BJ (cell line): ENCODE results near the gene RIMBP2. TPM values are rescaled to one million over a fixed set of nuclear protein-coding genes. Genes with fewer than 3 reads are reported as not detected.

Source experiments
- CTCF ChIA-PET: fragments of 350-600 bp; formaldehyde crosslinking; extraction: SDS; loops from one replicate; lab custom pipeline; 2021; ENCODE audit warnings: antibody characterized with exemption, inconsistent platforms; lab: Yijun Ruan, JAX
- POLR2A ChIA-PET: fragments of 300-600 bp; sonication (Branson Sonifier 250); formaldehyde crosslinking; extraction: SDS; loops from one replicate; lab custom pipeline; 2021; ENCODE audit warnings: antibody characterized with exemption; lab: Charles Lee
- DNase-seq: peaks from one replicate; pipeline ENCODE4 v3.0.0-alpha.2; 2011; ENCODE audit warnings: low read depth
- H3K27me3 ChIP-seq: 2 replicates; pipeline ENCODE4 v1.6.0; 2011; ENCODE audit warnings: low read length; ENCODE audit not compliant: control insufficient read depth, insufficient read depth
- H3K36me3 ChIP-seq: 2 replicates; pipeline ENCODE4 v1.5.1; 2011; ENCODE audit warnings: low read length; ENCODE audit not compliant: control insufficient read depth, insufficient read depth
- H3K4me3 ChIP-seq: 2 replicates; pipeline ENCODE4 v1.5.1; 2011; ENCODE audit warnings: low read depth, mild to moderate bottlenecking, control low read depth, low read length
- polyA plus RNA-seq: library from polyadenylated mRNA; depleted of rRNA; stranded (reverse); fragments of >200 nt; gene quantifications from 2 replicates; pipeline ENCODE4 v1.2.3, GENCODE V29; 2011
- TF ChIP-seq, protein P1 (sequence below): IDR thresholded peaks from 2 replicates; pipeline ENCODE4 v1.5.1; 2011; ENCODE audit warnings: low read depth, mild to moderate bottlenecking, control low read depth, inconsistent platforms, low read length, moderate library complexity; ENCODE audit not compliant: insufficient read depth

The RIMBP2 gene
- polyA plus RNA-seq, 1 experiment: 0.05 TPM

DNA sequence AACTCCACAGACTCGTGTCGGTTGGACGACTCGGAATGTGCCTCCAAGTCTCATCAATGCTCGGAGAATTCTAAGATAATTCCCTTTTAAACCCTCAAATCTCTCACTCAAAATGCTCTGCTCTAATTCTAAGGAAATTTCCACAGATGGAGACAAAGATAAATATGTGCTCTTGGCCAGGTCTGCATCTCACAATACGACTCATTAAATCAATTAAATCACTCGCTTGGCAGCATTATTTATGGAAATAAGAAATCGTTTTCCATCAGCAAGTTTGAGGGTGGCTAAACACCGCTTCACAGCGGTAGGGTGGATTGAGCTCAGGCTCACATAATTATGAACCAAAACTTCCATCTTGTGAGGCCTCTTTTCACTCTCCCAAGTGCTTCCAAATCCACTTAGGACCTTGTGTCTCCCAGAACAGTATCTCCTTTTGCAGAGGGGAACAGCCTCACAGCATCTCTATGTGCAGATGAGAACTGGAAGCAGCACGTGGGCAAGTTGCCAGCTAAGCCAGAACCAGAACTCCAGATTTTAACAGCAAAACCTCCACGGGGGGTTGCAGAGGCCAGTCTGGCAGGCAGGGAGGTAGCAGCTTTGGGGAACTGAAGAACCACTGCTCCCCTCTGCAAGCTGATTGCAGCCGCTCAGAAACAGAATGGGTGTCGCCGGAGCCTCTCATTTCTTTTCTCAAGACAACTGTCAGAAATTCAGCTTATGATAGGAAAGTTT lies 43.8 kb downstream of the RIMBP2 start:
- no peaks in the 10 kb centered on the region for H3K36me3 ChIP-seq
- TF ChIP-seq, protein P1, sequence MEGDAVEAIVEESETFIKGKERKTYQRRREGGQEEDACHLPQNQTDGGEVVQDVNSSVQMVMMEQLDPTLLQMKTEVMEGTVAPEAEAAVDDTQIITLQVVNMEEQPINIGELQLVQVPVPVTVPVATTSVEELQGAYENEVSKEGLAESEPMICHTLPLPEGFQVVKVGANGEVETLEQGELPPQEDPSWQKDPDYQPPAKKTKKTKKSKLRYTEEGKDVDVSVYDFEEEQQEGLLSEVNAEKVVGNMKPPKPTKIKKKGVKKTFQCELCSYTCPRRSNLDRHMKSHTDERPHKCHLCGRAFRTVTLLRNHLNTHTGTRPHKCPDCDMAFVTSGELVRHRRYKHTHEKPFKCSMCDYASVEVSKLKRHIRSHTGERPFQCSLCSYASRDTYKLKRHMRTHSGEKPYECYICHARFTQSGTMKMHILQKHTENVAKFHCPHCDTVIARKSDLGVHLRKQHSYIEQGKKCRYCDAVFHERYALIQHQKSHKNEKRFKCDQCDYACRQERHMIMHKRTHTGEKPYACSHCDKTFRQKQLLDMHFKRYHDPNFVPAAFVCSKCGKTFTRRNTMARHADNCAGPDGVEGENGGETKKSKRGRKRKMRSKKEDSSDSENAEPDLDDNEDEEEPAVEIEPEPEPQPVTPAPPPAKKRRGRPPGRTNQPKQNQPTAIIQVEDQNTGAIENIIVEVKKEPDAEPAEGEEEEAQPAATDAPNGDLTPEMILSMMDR: no peak
- no peak overlapping the region for H3K4me3 ChIP-seq
- CTCF ChIA-PET: no interaction called here
- POLR2A ChIA-PET: no interaction called here
- DNase-seq: no peak
- no peaks in the 10 kb centered on the region for H3K27me3 ChIP-seq

DNA sequence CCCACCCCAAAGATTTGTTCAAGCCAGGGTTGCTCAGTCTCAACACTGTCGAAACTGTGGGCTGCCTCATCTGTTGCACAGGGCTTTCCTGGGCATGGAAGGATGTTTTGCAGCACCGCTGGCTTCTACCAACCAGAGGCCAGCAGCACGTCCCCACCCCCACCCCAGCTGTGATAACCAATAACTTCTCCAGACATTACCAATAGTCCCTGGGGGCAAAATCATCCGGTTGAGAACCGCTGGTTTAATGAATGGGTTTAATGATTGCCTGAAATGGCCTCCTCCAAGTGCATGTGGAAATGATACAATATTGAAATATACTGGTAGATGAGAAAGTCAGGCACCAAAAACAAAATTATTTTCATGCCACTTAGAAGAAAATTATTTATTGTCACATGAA lies 44.5 kb downstream of the RIMBP2 start:
- Histone ChIP-seq H3K27me3 (no peaks in the 10 kb centered on the region), H3K4me3 (no peak overlapping the region), H3K36me3 (no peaks in the 10 kb centered on the region)
- TF ChIP-seq, protein P1: no peak
- CTCF ChIA-PET: no interaction called here
- no peak for DNase-seq
- POLR2A ChIA-PET: no interaction called here

DNA sequence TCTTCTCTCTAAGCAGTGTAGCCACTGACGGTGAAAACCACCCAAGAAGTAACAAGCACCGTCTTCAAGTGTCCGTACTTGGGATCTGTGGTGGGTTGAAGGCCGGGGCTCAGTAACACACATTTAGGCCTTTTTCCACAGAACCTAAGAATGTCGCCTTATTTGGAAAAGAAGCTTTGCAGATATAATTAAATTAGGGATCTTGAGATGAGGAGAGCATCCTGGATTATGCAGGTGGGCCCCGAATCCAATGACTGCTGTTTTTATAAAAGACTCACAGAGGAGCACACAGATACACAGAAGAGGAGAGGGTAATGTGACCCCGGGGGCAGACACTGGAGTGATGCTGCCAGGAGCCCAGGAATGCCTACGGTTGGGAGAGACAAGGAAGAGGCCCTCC lies 46.3 kb downstream of the RIMBP2 start:
- POLR2A ChIA-PET: no interaction called here
- Histone ChIP-seq H3K36me3 (no peaks in the 10 kb centered on the region), H3K27me3 (no peaks in the 10 kb centered on the region), H3K4me3 (no peak overlapping the region)
- TF ChIP-seq, protein P1: no peak
- CTCF ChIA-PET: no interaction called here
- no peak for DNase-seq

DNA sequence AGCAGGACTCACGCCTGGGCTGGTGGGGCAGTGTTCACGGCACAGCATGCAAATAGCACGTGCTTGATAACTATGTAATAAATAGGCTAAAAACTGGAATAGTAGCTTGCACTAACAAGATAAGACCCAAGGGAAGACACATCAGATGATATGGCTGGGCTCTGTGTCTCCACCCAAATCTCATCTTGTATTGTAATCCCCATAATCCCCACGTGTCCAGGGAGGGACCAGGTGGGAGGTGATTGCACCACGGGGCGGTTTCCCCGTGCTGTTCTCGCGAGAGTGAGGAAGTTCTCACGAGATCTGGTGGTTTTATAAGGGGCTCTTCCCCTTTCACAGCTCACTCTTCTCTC lies 46.9 kb downstream of the RIMBP2 start:
- DNase-seq: no peak
- Histone ChIP-seq H3K36me3 (no peaks in the 10 kb centered on the region), H3K27me3 (no peaks in the 10 kb centered on the region), H3K4me3 (no peak overlapping the region)
- POLR2A ChIA-PET: no interaction called here
- CTCF ChIA-PET: no interaction called here
- TF ChIP-seq, protein P1: no peak

DNA sequence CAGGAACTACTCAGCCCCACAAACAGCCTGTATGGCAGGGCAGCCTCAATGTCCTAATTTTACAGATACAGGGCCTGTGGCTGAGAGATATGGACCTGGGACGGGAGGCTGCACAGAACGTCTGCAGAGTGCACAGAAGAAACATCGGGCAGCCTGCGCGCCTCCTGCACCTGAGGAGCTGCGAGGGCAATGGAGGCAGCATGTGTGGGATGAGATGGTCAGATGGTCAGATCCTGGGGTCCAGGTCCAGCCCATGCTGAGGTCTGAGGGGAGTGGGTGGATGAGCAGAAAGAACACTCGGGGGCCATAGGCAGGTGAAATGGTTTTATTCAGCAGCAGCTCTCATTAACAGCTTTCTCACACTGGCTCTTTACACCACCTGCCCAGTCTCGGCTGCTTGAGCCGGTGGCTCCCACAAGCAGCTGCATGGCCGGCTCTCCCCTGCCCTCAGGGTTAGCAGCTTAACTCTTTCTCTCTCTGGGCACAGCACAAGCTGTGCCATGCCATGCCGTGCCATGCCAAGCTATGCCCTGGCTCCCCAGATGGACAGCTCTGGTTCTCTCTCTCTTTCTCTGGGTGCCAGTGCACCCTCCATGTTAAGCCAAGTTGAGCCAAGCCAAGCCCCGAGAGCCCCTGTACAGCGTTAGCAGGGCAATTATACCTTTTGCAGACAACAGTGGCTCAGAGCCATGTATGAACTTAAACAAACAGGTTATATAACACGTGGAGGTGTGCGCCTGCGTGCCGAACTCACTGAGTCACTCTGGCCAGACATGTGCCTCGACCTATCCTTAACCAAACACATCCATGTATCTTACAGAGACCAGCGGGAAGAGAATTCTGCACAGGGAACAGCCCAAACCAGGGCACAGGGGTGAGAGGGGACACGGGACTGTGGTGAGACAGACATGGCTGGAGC lies 47.6 kb downstream of the RIMBP2 start:
- Histone ChIP-seq H3K27me3 (no peaks in the 10 kb centered on the region), H3K36me3 (no peaks in the 10 kb centered on the region), H3K4me3 (no peak overlapping the region)
- ChIA-PET CTCF (no interaction called here), POLR2A (no interaction called here)
- DNase-seq: no peak
- TF ChIP-seq, protein P1: no peak
